ENCODE data around the gene CLDN10.
A peak's percentile ranks its signal among the peaks of the same experiment; 100 is the strongest.
"Not testable (repeated sequence)": the region's sequence is repeated elsewhere in the genome, so short reads cannot be mapped to it uniquely, and the experiment has no call there.

CLDN10 gene, protein sequence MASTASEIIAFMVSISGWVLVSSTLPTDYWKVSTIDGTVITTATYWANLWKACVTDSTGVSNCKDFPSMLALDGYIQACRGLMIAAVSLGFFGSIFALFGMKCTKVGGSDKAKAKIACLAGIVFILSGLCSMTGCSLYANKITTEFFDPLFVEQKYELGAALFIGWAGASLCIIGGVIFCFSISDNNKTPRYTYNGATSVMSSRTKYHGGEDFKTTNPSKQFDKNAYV

DNA sequence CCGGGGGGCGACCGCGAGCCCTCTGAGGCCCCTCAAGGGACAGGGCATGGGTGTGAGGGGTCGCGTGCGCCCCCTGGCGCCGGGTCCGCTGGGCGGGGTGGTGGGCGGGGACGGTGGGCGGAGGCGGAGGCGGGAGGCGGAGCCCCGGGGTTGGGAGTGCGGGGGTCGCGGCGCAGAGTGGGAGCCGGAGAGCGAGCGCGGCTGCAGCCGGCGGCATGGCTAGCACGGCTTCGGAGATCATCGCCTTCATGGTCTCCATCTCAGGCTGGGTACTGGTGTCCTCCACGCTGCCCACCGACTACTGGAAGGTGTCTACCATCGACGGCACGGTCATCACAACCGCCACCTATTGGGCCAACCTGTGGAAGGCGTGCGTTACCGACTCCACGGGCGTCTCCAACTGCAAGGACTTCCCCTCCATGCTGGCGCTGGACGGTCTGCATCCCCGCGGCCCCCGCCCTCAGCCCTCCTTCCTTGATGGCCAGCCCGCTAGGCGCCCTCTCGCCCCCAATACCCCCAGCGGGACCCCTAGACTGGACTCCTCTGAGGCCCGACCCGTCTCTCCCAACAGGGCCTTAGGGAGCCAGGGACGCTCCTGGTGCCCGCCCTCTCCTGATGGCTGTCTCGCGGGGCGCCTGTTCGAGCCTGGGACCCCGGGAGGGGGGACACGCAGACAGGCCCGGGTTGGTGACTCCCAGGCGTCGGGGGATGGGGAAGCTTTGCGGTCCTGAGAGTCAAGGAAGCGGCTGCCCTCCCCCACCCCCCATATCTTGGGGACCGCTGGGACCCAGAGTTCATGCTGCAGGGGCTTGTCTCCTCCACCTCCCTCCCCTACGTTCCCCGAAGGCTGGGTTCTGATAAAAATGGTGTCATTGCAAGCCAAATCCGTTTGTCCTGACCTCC is at the start of gene CLDN10:
Gene CLDN10, plus strand, starts transcription at position 182 of the 903 bp plus-strand sequence. Its CDS starts 34 bp downstream, at position 216.
- DNase-seq, result peak; percentile 16

DNA sequence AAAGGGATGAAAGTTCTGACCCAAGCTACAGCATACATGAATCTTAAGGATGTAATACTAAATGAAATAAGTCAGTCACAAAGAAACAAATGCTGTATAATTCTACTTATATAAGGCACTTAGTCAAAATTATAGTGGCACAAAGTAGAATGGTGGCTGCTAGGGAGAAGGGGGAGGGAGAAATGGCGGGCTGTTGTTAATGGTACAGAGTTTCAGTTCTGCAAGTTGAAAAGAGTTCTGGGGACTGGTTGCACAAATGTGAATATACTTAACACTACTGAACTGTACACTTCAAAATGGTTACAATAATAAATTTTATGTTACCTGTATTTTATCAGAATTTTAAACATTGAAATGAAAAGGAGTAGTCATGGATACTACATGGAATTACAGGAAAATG is 48.9 kb upstream of the CLDN10 start:
- DNase-seq, result no peak

DNA sequence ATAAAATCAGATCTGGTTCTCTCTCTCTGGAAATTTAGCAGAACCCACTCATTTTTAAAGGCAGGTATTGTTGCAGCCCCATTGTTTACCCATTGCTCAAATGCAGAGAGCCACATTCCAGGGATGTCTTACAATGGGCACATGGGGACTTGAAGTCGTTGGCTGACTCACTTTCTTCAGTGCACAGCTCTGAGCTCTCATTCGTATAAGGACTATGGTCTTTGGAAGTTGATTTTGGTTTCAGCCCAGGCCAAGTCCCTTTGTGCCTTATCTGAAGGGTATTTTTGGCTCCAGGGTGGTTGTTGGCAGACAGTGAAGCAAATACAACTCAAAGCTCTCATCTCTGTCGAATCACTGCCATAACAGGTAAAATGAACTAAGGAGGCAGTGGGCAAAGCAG is 47.3 kb upstream of the CLDN10 start:
- no peak for DNase-seq

DNA sequence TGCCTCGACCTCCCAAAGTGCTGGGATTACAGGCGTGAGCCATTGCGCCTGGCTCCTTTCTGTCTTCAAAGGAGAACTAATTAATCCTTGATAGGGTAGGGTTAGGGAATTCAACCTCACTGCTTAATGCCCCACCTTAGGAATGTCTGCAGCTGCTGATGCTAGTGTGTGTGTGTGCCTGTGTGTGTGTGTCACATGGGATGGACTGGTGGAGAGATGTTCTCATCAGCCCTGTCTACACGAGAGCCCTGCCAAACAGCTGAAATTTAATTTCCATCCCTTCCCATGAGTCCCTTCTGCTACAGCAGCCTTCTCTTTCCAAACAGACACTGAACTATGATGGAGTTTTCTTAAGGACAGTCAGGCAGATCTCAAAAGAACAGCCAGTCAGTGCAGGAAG is 46.5 kb upstream of the CLDN10 start:
- DNase-seq, result no peak

DNA sequence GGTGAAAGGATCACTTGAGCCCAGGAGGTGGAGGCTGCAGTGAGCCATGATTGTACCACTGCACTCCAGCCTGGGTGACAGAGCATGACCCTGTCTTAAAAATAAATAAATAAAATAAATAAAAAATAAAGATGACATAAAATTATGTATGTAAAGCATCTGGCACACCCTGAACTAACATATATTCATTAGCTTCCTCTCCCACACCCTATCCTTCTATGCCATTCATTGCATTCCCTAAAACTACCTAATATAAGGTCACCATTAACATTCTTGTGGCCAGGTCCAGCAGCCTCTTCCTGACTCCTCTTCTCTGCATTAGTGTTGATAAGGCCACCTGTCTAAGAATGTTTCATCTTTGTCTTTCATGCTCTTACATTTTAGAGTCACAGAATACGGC is 44.5 kb upstream of the CLDN10 start:
- DNase-seq, result no peak

DNA sequence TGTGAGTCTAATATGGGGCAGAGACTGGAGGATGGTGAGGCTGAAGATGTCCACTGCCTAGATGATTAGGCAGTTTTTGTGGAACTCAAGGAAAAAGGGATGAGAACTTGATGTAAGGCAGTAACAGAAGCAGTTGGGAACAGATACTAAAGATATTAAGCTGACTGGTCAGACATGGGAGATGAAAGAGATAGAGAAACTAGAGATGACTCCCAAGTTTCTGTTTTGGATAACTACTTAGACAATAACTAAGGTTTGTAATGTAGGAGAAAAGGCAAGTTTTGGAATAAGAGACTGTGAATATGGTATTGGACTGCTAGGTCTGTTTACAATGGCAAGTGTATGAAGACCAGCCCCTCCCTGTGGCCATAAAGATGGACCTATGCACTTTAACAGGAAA is 43.5 kb upstream of the CLDN10 start:
- no peak for DNase-seq

DNA sequence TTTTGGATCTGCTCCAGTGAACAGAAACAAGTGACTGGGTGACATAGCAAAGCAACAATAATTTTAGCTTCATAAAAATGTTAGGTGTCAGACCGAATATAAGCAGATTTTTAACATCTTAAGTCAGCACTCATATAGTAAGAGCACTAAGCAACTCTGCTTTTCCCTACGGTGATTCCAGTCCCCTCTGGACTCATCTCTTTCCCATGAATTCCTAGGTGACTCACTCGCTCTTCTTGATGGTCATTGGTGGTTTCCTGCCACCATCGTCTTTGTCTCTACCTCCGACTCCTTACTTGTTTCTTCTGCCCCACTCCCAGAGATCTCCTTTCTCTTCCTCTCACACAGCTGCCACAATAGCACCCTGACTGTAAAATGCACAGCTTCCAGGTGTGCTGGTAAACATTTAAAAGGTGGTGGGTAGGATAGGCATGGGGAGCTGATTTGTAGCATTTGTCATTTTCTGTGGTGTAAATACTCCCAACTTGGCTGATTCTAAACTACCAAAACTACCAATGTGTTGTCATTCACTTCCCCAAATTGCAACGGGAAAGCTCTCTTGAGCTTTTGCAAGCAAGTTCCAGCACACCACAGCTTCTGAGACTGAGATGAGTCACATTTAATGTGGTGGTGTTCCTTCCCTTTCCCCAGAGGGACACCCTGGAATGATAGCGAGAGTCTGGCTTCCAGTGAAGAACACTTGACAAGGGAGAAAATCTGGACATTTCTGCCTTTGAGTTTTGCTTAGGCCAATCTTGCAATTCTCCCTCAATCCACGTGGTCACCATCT is 42.8 kb upstream of the CLDN10 start:
- no peak for DNase-seq

DNA sequence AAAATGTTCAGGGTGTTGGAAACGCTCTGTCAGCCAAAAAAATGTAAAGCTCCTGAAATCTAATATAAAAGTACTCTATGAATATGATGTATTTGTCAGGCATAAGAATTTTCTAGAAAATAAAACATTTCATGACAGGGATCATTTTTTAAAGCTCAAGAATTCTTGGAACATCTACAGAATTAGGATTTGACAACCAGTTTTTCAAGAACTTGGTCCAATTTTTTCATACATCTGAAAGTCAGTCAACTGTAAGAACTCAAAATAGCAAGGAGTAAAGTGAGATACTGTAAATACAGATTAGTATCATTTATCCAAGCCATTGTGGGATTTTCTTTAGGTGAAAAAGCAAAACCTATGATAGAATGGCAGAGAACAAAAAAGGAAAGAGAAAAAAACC is 41.6 kb upstream of the CLDN10 start:
- no peak for DNase-seq

DNA sequence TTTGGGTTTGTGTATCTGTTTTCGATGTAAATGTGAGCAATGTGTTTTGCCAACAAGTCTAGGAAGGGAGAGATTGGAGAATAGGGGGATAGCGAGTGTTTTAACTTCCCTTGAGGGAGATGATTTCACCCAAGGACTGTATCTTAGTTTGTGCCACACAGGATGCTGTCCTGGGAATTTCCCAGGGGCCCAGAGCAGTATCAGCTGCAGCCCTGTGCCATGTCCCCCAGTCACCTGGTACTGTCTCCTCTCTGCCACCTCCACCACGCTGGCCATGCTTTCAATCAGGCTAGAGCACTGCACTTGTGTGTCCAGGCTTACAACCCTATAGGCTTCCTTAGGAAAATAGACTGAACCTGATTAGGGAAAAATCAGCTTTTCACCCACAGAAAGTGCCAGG is 40.1 kb upstream of the CLDN10 start:
- DNase-seq, result no peak

DNA sequence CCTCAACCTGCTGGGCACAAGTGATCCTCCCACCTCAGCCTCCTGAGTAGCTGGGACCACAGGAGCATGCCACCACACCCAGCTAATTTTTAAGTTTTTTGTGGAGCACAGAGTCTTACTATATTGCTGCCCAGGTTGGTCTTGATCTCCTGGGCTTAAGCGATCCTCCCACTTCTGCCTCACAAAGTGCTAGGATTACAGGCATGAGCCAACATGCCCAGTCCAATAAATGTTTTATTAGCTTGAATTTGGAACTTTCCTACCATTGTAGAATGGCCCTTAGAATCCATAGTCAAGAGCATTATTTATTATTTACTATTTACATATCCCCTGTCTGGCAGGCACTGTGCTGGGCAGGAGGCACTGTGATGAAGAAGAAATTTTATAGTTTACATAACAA is 39.6 kb upstream of the CLDN10 start:
- DNase-seq, result no peak

DNA sequence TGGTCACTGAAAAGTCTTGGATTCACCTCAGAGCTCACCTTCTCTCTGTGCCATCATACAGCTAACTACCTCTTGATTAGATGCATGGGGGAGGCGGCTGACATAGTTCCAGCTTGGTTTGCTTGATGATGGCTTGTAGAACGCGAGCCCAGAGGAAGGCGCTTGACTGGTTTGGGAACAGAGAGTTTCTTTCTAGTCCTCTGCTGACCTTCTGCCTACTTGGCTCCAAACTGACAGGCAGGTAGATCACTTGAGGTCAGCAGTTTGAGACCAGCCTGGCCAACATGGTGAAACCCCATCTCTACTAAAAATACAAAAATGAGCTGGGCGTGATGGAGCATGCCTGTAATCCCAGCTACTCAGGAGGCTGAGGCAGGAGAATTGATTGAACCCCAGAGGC is 36.9 kb upstream of the CLDN10 start:
- not testable (repeated sequence) for DNase-seq

DNA sequence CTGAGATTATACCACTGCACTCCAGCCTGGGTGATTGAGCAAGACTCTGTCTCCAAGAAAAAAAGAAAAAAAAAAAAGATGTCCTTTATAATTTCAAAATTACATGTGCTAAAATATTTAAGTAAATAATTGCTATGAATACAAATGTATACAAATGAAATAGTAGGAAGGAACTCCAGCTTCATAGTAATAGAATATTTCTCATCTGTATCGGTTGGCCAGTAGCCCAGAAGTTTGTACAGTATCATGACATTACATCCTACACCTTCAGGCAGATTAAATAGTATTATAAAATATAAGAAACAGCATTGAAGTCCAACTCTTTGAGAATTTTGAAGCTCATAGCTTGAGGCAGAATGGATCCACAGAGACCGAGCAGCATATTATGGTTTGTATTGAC is 36.5 kb upstream of the CLDN10 start:
- no peak for DNase-seq

DNA sequence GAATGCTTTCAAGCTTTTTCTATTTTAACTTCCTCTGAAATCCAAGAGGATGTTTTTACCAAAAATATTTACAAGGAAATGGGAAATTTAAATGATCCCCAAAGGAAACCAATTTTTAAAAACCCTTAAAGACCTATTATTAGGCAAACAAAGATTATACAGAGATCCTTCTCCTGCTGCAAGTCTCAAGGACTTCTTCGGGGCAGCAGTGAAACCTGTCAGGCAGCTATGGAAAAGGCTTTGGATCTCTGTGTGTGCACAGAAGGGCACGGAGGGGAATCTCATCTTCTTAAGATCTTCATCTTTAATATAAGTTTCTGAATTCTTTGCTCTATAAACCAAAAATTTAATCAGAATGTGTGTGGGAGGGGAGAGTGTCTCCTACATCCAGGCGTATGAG is 36.0 kb upstream of the CLDN10 start:
- no peak for DNase-seq

DNA sequence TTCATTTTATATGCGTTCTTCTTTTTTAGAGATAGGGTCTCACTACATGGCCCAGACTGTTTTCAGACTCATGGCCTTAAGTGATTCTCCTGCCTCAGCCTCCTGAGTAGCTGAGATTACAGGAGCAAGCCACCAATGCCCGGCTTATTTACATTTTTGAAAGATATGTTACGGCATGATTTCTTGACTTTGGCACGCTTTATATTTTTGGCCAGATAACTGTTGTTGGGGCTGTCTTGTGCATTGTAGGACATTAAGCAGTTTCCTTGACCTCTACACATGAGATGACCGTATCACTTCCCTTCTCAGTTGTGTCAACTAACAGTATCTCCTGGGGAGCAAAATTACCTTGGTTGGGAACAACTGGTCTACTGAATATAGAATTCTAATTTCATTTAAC is 28.9 kb upstream of the CLDN10 start:
- no peak for DNase-seq

DNA sequence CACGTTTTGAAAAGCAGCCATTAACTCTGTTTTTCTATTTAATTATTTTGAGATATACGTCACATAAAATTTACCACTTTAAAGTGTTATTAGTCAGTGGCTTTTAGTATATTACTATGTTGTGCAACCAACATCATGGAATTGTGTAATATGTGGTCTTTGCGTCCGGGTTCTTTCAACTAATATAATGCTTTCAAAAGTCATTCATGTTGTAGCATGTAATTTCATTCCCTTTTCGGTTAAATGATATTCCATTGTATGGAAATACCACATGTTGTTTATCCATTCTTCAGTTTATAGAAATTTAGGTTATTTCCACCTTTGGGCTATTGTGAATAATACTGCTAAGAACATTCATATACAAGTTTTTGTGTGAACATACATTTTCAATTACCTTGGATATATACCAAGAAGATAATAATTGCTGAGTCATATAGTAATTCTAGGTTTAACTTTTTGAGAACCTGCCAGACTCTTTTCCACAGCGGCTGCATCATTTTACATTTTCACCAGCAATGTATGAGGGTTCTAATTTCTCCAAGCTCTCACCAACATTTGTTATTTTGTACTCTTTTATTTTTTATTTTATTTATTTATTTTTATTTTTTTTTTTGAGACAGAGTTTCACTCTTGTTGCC is 28.1 kb upstream of the CLDN10 start:
- DNase-seq, result no peak

DNA sequence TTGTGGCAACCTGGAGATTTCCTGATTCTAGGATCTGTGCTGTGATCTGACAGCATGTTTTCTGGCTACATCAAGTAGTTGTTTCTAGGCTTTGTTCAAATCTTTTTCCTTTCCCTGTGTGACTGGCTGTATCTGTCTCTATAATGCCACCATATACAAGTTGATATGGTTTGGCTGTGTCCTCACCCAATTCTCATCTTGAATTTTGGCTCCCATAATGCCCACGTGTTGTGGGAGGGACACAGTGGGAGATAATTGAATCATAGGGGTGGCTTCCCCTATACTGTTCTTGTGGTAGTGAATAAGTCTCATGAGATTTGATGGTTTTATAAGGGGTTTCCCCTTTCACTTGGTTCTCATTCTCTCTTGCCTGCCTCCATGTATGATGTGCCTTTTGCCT is 24.6 kb upstream of the CLDN10 start:
- no peak for DNase-seq

DNA sequence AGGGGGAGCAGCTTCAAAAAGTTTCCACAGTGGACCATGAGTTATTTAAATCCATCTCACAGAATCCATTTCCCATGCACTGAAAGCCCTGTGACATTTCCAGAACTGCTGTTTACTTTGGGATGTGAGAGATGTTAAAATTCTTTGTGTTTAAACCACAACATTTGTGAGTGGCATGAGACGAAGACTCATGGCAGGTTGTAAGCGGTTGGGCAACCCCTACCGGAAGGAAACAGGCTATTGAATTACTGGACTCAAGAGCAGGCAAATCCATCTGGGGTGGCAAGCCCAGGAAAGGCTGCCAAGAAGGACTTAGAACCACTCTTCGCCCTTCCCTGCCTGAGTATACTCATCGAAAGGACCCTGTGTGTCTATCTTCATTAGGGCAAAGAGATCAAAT is 22.3 kb upstream of the CLDN10 start:
- no peak for DNase-seq

DNA sequence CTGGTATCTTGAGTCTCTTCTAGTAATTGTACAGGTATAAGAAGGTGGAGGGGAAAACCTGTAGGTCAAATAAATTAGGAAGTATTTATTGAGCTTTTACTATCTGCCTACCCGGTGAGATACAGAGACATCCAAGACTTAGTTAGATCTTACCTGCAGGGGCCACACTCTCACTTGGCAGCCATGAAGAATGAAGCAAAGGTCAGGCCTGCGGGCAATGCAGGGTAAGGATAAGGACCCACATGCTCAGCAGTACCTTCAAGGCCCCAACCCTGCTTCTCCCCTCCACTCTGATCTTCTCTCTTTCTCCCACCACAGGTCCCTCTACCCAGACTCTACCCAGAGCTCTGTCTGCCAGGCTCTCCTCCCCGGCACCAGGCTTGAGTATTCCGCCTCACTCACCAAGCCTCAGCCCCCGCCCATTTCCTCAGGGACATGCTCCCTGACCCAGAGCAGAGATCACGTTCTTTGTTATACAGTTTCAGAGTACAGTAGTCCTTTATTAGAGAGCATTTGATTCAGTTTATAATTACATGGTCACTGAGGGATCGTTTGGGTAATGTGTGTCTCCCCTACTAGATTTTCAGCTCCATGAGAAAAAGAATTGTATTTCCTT is 18.9 kb upstream of the CLDN10 start:
- DNase-seq, result no peak

DNA sequence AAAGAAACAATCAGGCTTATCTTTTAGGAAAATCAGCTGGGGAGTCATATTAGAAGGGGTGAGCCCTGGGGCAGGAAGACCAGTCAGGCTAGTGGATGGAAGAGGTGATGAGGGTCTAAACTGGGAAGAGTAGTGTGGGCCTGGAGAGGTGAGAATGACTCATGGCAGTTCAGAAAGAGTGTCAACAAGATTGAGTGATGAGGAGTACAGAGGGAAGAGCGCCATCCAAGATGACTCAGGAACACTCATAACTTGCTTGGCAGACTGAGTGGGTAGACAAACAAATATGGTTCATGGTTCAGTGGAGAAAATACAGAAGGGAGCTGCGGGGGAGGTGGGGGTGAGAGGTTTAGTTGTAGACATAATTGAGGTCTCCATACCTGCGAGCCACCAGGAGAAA is 17.3 kb upstream of the CLDN10 start:
- no peak for DNase-seq

DNA sequence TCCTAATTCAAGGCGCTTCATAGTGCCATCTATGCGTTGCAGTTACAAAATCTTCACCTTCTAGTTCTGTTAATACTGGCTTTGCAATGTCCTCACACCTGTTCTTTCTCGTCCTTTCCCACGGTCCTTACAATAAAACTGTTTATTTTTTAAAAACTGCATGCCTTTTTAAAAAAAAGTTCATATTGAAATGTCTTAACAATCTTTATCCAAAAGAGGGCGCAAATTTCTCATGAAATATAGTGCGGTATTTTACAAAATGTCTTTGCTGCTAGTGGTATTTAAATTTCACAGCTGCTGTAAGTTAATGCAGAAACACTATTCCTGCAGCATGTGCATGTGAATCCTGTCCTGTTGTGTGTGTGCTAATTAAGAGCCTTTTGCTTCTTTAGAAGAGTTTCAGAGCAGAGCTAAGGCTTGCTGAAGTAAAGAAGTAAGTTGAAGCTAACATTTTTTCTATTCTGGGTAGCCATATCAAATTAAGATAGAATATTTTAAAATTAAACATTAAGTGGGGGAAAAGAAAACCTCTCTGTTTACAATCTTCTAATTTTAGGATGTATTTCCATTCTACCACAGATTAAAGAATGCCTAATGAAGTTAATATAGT is 15.8 kb upstream of the CLDN10 start:
- no peak for DNase-seq

DNA sequence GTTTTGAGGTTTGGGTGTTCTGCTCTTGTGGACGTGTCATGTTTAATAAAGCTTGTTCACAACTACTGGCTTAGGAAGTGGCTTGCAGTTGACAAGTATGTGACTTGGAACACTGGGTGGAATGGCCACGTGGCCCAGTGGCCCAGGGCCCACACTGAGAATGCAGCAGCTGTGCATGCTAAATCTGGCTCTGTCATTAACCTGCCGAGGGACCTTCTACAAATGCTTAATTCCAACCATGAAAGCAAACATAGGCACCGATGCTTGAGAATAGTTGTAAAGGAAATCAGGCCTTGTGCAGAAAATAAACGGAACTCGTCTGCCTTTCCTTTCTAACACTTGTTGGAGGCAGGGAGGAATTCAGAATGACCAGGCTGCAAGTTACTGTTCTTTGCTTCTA is 11.6 kb upstream of the CLDN10 start:
- no peak for DNase-seq

DNA sequence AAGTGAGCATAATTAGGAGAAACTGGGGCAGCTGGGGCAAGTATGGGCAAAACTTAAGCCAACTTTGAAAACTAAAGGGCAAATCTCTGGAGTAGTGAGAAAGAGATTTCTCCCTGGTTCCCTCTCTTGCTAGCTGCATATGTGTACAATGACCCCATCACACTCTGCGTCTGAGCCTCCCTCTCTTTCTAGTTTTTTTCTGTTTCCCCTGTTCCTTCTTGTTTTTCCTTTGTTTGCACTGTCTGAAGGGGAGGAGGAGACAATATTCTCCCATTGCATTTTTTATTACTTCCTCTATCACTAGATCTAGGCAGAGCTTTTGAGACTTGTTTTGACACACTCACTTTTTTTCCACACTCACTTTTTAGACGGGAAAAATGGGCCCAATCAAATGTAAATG is 11.2 kb upstream of the CLDN10 start:
- no peak for DNase-seq
